Measurements from ENCODE around the gene TMPRSS3. TPM values are rescaled to one million over a fixed set of nuclear protein-coding genes. Genes with fewer than 3 reads are reported as not detected.

TMPRSS3 gene
- total RNA-seq, 2 donors from 2014 or later: not detected

- DNase-seq: no peak
- Mint-ChIP-seq H3K27ac (no peak overlapping the region), H3K36me3 (ENCODE audit: low read depth) (no peaks in the 10 kb centered on the region), H3K9me3 (peaks cover 15% of the 10 kb centered on the region), H3K27me3 (ENCODE audit: insufficient read depth) (peaks cover 18% of the 10 kb centered on the region), H3K4me1 (no peaks in the 10 kb centered on the region), H3K4me3 (no peak overlapping the region)
- Histone ChIP-seq H3K9ac (ENCODE audit: extremely low read depth, low read length, poor library complexity, severe bottlenecking) (no peak overlapping the region), H3K27me3 (ENCODE audit: control insufficient read depth, insufficient read depth, low read length, poor library complexity, severe bottlenecking) (no peaks in the 10 kb centered on the region), H3K36me3 (ENCODE audit: control insufficient read depth, insufficient read depth, low read length) (no peaks in the 10 kb centered on the region), H3K4me3 (ENCODE audit: low read length) (no peak overlapping the region), H3K27ac (ENCODE audit: low read depth, low read length) (no peak overlapping the region), H3K9me3 (ENCODE audit: control insufficient read depth, low read length) (peaks cover 4% of the 10 kb centered on the region), H3K4me1 (ENCODE audit: control insufficient read depth, insufficient read depth, low read length) (no peaks in the 10 kb centered on the region)
- no peak for TF ChIP-seq CTCF (conservative IDR thresholded peaks at IDR 0.05)
- 70% methylated on average over 1 of the region's 1 CpG; no CpG with 5 or more reads in 1 of the 2 experiments for WGBS, 2 experiments (ENCODE audit: insufficient coverage in 1 of 2, insufficient read length in 1 of 2)
These were observed 36.8 kb upstream of the TMPRSS3 start for GRCh38 chr21:42432695-42433094.

GRCh38 chr21:42431196-42431595 lies 35.3 kb upstream of the TMPRSS3 start:
- H3K27ac ChIP-seq (ENCODE audit: low read depth, low read length): no peak overlapping the region
- H3K27me3 Mint-ChIP-seq (ENCODE audit: insufficient read depth): peaks cover 14% of the 10 kb centered on the region
- WGBS, 2 experiments (ENCODE audit: insufficient coverage in 1 of 2, insufficient read length in 1 of 2): 77 to 94% methylated on average over 3 to 7 of the region's 7 CpGs
- no peak overlapping the region for H3K4me3 ChIP-seq (ENCODE audit: low read length)
- no peaks in the 10 kb centered on the region for H3K36me3 Mint-ChIP-seq (ENCODE audit: low read depth)
- H3K9ac ChIP-seq (ENCODE audit: extremely low read depth, low read length, poor library complexity, severe bottlenecking): no peak overlapping the region
- no peaks in the 10 kb centered on the region for H3K36me3 ChIP-seq (ENCODE audit: control insufficient read depth, insufficient read depth, low read length)
- no peak overlapping the region for H3K27ac Mint-ChIP-seq
- peaks cover 15% of the 10 kb centered on the region for H3K9me3 Mint-ChIP-seq
- no peaks in the 10 kb centered on the region for H3K4me1 ChIP-seq (ENCODE audit: control insufficient read depth, insufficient read depth, low read length)
- no peaks in the 10 kb centered on the region for H3K4me1 Mint-ChIP-seq
- H3K27me3 ChIP-seq (ENCODE audit: control insufficient read depth, insufficient read depth, low read length, poor library complexity, severe bottlenecking): no peaks in the 10 kb centered on the region
- no peak for DNase-seq
- peaks cover 4% of the 10 kb centered on the region for H3K9me3 ChIP-seq (ENCODE audit: control insufficient read depth, low read length)
- TF ChIP-seq CTCF (conservative IDR thresholded peaks at IDR 0.05): no peak
- H3K4me3 Mint-ChIP-seq: no peak overlapping the region

GRCh38 chr21:42430521-42430920 lies 34.7 kb upstream of the TMPRSS3 start:
- H3K27ac ChIP-seq (ENCODE audit: low read depth, low read length): no peak overlapping the region
- no peak for TF ChIP-seq CTCF (conservative IDR thresholded peaks at IDR 0.05)
- DNase-seq: no peak
- H3K4me1 ChIP-seq (ENCODE audit: control insufficient read depth, insufficient read depth, low read length): no peaks in the 10 kb centered on the region
- H3K27ac Mint-ChIP-seq: no peak overlapping the region
- 74 to 86% methylated on average over 5 to 6 of the region's 6 CpGs for WGBS, 2 experiments (ENCODE audit: insufficient coverage in 1 of 2, insufficient read length in 1 of 2)
- no peaks in the 10 kb centered on the region for H3K36me3 Mint-ChIP-seq (ENCODE audit: low read depth)
- H3K27me3 Mint-ChIP-seq (ENCODE audit: insufficient read depth): peaks cover 14% of the 10 kb centered on the region
- H3K4me3 Mint-ChIP-seq: no peak overlapping the region
- peaks cover 15% of the 10 kb centered on the region for H3K9me3 Mint-ChIP-seq
- H3K4me1 Mint-ChIP-seq: no peaks in the 10 kb centered on the region
- peaks cover 4% of the 10 kb centered on the region for H3K9me3 ChIP-seq (ENCODE audit: control insufficient read depth, low read length)
- no peak overlapping the region for H3K4me3 ChIP-seq (ENCODE audit: low read length)
- H3K27me3 ChIP-seq (ENCODE audit: control insufficient read depth, insufficient read depth, low read length, poor library complexity, severe bottlenecking): no peaks in the 10 kb centered on the region
- H3K36me3 ChIP-seq (ENCODE audit: control insufficient read depth, insufficient read depth, low read length): no peaks in the 10 kb centered on the region
- H3K9ac ChIP-seq (ENCODE audit: extremely low read depth, low read length, poor library complexity, severe bottlenecking): no peak overlapping the region
